A549 (cell line): Measurements from ENCODE around the gene JOSD1. TPM values are rescaled to one million over a fixed set of nuclear protein-coding genes. Genes with fewer than 3 reads are reported as not detected.
A peak's percentile ranks its signal among the peaks of the same experiment; 100 is the strongest.

Experiments used
- ATAC-seq, 2 experiments: fragments of 200-7000 bp in 1 of 2; fragments of >200 bp in 1 of 2; cut with Nextera tagmentation in 1 of 2; cut with Tn5 transposase in 1 of 2; 3 replicates each; pipeline versions ENCODE4 v1.8.0 to v1.9.1; 2018 to 2020; ENCODE audit warnings: mild to moderate bottlenecking in 1 of 2, moderate library complexity in 1 of 2
- CTCF ChIA-PET: fragments of 300-600 bp; sonication (Branson Sonifier 250); formaldehyde crosslinking; extraction: SDS; loops from one replicate; lab custom pipeline; 2021; ENCODE audit warnings: antibody characterized with exemption, inconsistent platforms; lab: Yijun Ruan, JAX
- POLR2A ChIA-PET: fragments of 350-600 bp; formaldehyde crosslinking; extraction: SDS; loops from one replicate; lab custom pipeline; 2021; ENCODE audit warnings: antibody characterized with exemption, inconsistent platforms; lab: Yijun Ruan, JAX
- DNase-seq, 2 experiments: peaks; one replicate each; pipeline versions ENCODE4 v3.0.0 to v3.0.0-alpha.2; 2011 to 2016; ENCODE audit warnings: low read depth in 1 of 2, low spot score in 1 of 2
- FAIRE-seq: peaks from 2 replicates; lab custom pipeline; 2011; peaks lifted over from hg19 to GRCh38; lab: Jason Lieb, UNC
- H3K27ac ChIP-seq, 2 experiments: fragments of >200 bp; sonication (Bioruptor Twin); formaldehyde crosslinking; 3 replicates each; pipeline ENCODE4 v1.5.1; 2016 to 2017
- H3K4me1 ChIP-seq: fragments of >200 bp; sonication (Bioruptor Twin); formaldehyde crosslinking; 3 replicates; pipeline ENCODE4 v1.6.1; 2016
- H3K4me2 ChIP-seq: fragments of >200 bp; sonication (Bioruptor Twin); formaldehyde crosslinking; 3 replicates; pipeline ENCODE4 v1.6.1; 2016
- H3K4me3 ChIP-seq: fragments of >200 bp; sonication (Bioruptor Twin); formaldehyde crosslinking; 3 replicates; pipeline ENCODE4 v1.5.1; 2016
- H3K9me3 ChIP-seq: fragments of >200 bp; sonication (Bioruptor Twin); formaldehyde crosslinking; 3 replicates; pipeline ENCODE4 v1.6.1; 2016
- BHLHE40 ChIP-seq: IDR thresholded peaks from 2 replicates; pipeline ENCODE4 v1.6.1; 2012; ENCODE audit warnings: low read depth, low read length, inconsistent platforms
- CEBPB ChIP-seq, 2 experiments: fragments of >200 bp in 1 of 2; sonication (Bioruptor Twin) in 1 of 2; formaldehyde crosslinking in 1 of 2; IDR thresholded peaks; 2 replicates each; pipeline ENCODE4 v1.6.1; 2012 to 2016
- CHD2 ChIP-seq: fragments of 150-350 bp; IDR thresholded peaks from 2 replicates; pipeline ENCODE4 v1.6.1; 2014; ENCODE audit warnings: low read length; ENCODE audit not compliant: partially characterized antibody
- FOSL2 ChIP-seq, 2 experiments: fragments of 450-650 bp in 1 of 2; fragments of >200 bp in 1 of 2; sonication (Bioruptor Twin) in 1 of 2; formaldehyde crosslinking; IDR thresholded peaks; 2 replicates each; pipeline versions ENCODE4 v1.5.0 to v1.6.1; 2016 to 2020; ENCODE audit warnings: mild to moderate bottlenecking in 1 of 2, moderate library complexity in 1 of 2
- GATA3 ChIP-seq: IDR thresholded peaks from 2 replicates; pipeline ENCODE4 v1.6.1; 2012; ENCODE audit warnings: borderline replicate concordance
- HEYL ChIP-seq: fragments of 250-450 bp; sonication (Bioruptor Pico); IDR thresholded peaks from 2 replicates; pipeline ENCODE4 v1.8.0; 2021; ENCODE audit warnings: mild to moderate bottlenecking, moderate library complexity
- HOXB13 ChIP-seq: fragments of 250-450 bp; sonication (Bioruptor Pico); IDR thresholded peaks from 2 replicates; pipeline ENCODE4 v1.5.0; 2020; ENCODE audit warnings: low read depth, mild to moderate bottlenecking, moderate library complexity
- HOXB5 ChIP-seq: fragments of 250-450 bp; sonication (Bioruptor Pico); IDR thresholded peaks from 2 replicates; pipeline ENCODE4 v1.5.0; 2020; ENCODE audit warnings: mild to moderate bottlenecking, moderate library complexity
- JUNB ChIP-seq: fragments of >200 bp; sonication (Bioruptor Twin); formaldehyde crosslinking; IDR thresholded peaks from 2 replicates; pipeline ENCODE4 v1.6.1; 2016
- MAFK ChIP-seq: fragments of 450-650 bp; IDR thresholded peaks from 2 replicates; pipeline ENCODE4 v1.6.1; 2014; ENCODE audit not compliant: partially characterized antibody
- MAZ ChIP-seq: fragments of 150-350 bp; IDR thresholded peaks from 2 replicates; pipeline ENCODE4 v1.6.1; 2014; ENCODE audit warnings: antibody characterized with exemption, low read depth, low read length, borderline replicate concordance
- NPAS2 ChIP-seq: fragments of 250-450 bp; sonication (Bioruptor Pico); IDR thresholded peaks from 2 replicates; pipeline ENCODE4 v1.8.0; 2022; ENCODE audit warnings: mild to moderate bottlenecking, moderate library complexity, borderline replicate concordance
- POLR2A ChIP-seq: IDR thresholded peaks from 2 replicates; pipeline ENCODE4 v1.6.1; 2012; ENCODE audit warnings: mild to moderate bottlenecking, low read length
- RAD21 ChIP-seq, 2 experiments: fragments of >200 bp in 1 of 2; sonication (Bioruptor Twin) in 1 of 2; formaldehyde crosslinking in 1 of 2; IDR thresholded peaks in 1 of 2; conservative IDR thresholded peaks in 1 of 2; 2 replicates in 1 of 2; 3 replicates in 1 of 2; pipeline ENCODE4 v1.6.1; 2012 to 2018; ENCODE audit warnings: inconsistent platforms in 1 of 2
- SREBF2 ChIP-seq: fragments of 450-650 bp; IDR thresholded peaks from 2 replicates; pipeline ENCODE4 v1.6.1; 2014; ENCODE audit warnings: mild to moderate bottlenecking, moderate library complexity
- TP53 ChIP-seq: fragments of 250-450 bp; sonication (Bioruptor Pico); IDR thresholded peaks from 2 replicates; pipeline ENCODE4 v1.5.0; 2021; ENCODE audit warnings: mild to moderate bottlenecking, moderate library complexity
- ZNF302 ChIP-seq: fragments of 250-450 bp; sonication (Bioruptor Pico); IDR thresholded peaks from 2 replicates; pipeline ENCODE4 v1.9.0; 2021; ENCODE audit warnings: inconsistent platforms, mild to moderate bottlenecking, moderate library complexity
- WGBS: methylation state at CpG from one replicate; pipeline ENCODE4 v1.1.6; 2017; ENCODE audit errors: missing lambda C conversion rate; 5-methylcytosine and 5-hydroxymethylcytosine counted together
- polyA plus RNA-seq, 4 experiments: library from polyadenylated mRNA; depleted of rRNA in 3 of 4; stranded (reverse); fragments of >200 nt; fragmentation: RNase III in 1 of 4; extraction: RNeasy Plus Mini Kit Qiagen cat#74134 plus additional on column Dnase treatment in 1 of 4; gene quantifications; 2 replicates in 3 of 4; 3 replicates in 1 of 4; pipeline ENCODE4 v1.2.3, GENCODE V29; 2011 to 2017
- TF ChIP-seq, protein P1 (sequence below): IDR thresholded peaks from 2 replicates; pipeline ENCODE4 v1.6.1; 2012
- TF ChIP-seq, protein P2 (sequence below): IDR thresholded peaks from 2 replicates; pipeline ENCODE4 v1.6.1; 2012
- TF ChIP-seq, protein P3 (sequence below): fragments of >200 bp; sonication (Bioruptor Twin); formaldehyde crosslinking; IDR thresholded peaks from 3 replicates; pipeline ENCODE4 v1.6.1; 2016
- TF ChIP-seq, protein P4 (sequence below): fragments of 450-650 bp; IDR thresholded peaks from 2 replicates; pipeline ENCODE4 v1.6.1; 2014; ENCODE audit warnings: antibody characterized with exemption
- TF ChIP-seq, protein P5 (sequence below): fragments of 250-450 bp; sonication (Bioruptor Pico); IDR thresholded peaks from 2 replicates; pipeline ENCODE4 v1.5.0; 2021; ENCODE audit warnings: mild to moderate bottlenecking, moderate library complexity, borderline replicate concordance
- TF ChIP-seq, protein P6 (sequence below): fragments of 250-450 bp; sonication (Bioruptor Pico); IDR thresholded peaks from 2 replicates; pipeline ENCODE4 v1.5.0; 2020; ENCODE audit warnings: low read depth, mild to moderate bottlenecking, moderate library complexity

JOSD1 gene
- polyA plus RNA-seq, 2 of the 4 experiments (the other 2 are of a cell fraction) = 29.7 to 37.5 TPM

DNA sequence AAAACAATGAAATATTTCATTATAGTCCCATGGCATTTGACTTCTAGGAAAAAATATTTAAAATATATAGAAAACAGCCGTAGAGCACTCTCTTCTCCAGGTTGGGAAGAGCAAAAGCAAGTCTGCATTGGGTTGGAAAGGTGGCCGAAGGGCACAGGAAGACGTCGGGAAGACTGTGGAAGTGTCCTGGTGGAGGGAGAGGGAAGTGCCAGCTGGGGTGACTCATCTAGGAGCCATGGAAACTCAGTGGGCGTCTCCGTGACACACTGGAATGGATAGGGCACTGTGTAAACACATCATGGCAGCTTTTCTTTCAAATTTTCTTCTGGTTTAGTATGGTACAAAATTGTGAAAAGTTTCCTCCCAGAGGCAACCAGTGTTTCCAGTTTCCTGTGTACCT lies 17.7 kb upstream of the JOSD1 start:
- peak; percentile 79 to 84 for DNase-seq
- TF ChIP-seq FOSL2 (IDR thresholded peaks at IDR 0.05) (peak; percentile 58; the same call in 1 of the 2 replicates), FOSL2 (CRISPR knock-in tag; IDR thresholded peaks at IDR 0.05) (peak; percentile 96), CHD2 (no peak), RAD21 (conservative IDR thresholded peaks at IDR 0.05 in 1 of 2, IDR thresholded peaks at IDR 0.05 in 1 of 2) (0 out of 5 replicates have a peak, but pooled peaks of 1 of the 2 experiments have one; percentile 2), TP53 (no peak), JUNB (no peak)
- TF ChIP-seq, protein P1, sequence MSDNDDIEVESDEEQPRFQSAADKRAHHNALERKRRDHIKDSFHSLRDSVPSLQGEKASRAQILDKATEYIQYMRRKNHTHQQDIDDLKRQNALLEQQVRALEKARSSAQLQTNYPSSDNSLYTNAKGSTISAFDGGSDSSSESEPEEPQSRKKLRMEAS = no peak
- TF ChIP-seq, protein P2, sequence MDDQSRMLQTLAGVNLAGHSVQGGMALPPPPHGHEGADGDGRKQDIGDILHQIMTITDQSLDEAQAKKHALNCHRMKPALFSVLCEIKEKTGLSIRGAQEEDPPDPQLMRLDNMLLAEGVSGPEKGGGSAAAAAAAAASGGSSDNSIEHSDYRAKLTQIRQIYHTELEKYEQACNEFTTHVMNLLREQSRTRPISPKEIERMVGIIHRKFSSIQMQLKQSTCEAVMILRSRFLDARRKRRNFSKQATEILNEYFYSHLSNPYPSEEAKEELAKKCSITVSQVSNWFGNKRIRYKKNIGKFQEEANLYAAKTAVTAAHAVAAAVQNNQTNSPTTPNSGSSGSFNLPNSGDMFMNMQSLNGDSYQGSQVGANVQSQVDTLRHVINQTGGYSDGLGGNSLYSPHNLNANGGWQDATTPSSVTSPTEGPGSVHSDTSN = no peak
- TF ChIP-seq, protein P3, sequence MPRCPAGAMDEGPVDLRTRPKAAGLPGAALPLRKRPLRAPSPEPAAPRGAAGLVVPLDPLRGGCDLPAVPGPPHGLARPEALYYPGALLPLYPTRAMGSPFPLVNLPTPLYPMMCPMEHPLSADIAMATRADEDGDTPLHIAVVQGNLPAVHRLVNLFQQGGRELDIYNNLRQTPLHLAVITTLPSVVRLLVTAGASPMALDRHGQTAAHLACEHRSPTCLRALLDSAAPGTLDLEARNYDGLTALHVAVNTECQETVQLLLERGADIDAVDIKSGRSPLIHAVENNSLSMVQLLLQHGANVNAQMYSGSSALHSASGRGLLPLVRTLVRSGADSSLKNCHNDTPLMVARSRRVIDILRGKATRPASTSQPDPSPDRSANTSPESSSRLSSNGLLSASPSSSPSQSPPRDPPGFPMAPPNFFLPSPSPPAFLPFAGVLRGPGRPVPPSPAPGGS = no peak
- TF ChIP-seq, protein P4, sequence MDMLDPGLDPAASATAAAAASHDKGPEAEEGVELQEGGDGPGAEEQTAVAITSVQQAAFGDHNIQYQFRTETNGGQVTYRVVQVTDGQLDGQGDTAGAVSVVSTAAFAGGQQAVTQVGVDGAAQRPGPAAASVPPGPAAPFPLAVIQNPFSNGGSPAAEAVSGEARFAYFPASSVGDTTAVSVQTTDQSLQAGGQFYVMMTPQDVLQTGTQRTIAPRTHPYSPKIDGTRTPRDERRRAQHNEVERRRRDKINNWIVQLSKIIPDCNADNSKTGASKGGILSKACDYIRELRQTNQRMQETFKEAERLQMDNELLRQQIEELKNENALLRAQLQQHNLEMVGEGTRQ = no peak
- ATAC-seq = peak; percentile 100
- ChIA-PET POLR2A (interaction anchor here (1.0 to 2.1 kb wide), 2 partner anchors 12 to 37 kb away, joined by 6 to 7 read pairs; partner anchors contain the start of genes GTPBP1 and TOMM22), CTCF (interaction anchor here (1.0 to 2.5 kb wide), 7 partner anchors 10 to 48 kb away, joined by 4 to 22 read pairs (median 4); partner anchors contain the start of gene JOSD1)
- H3K4me1 ChIP-seq = peaks cover 15% of the 10 kb centered on the region
- H3K9me3 ChIP-seq = no peaks in the 10 kb centered on the region
- H3K4me2 ChIP-seq = peak overlapping the region; percentile 60
- FAIRE-seq = no peak
- H3K27ac ChIP-seq = peak overlapping the region in 1 of 2 experiments; percentile 62; a peak in 3 of 6 replicates
- no peak overlapping the region for H3K4me3 ChIP-seq
- WGBS = 3% methylated on average over 6 of the region's 6 CpGs

DNA sequence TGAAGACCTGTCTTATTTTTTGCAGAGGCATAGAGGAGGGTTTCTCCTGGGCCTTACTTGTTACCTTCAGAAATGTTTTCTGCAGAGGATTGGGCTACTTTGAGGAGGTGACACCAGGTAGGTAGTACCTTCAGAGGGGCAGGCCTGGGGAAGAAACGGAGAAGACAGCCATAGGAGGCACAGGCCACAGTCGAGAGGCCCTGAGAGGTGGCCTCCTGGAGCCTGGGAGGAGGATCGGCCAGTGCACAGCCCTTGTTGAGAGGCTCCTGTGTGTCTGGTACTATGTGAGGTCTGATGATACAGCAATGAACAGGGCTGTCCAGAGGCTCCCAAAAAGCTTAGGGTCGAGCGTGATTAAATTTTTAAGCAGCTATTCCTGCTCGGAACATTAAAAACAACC lies 16.5 kb upstream of the JOSD1 start:
- no peak for FAIRE-seq
- POLR2A ChIA-PET = interaction anchor here (0.6 to 2.1 kb wide), 2 partner anchors 10 to 11 kb away, joined by 3 to 7 read pairs; partner anchors contain the start of gene GTPBP1
- Histone ChIP-seq H3K9me3 (no peaks in the 10 kb centered on the region), H3K4me3 (no peak overlapping the region), H3K4me2 (no peak overlapping the region), H3K27ac (peak overlapping the region in 1 of 2 experiments; percentile 62; a peak in 1 of 6 replicates), H3K4me1 (peaks cover 15% of the 10 kb centered on the region)
- TF ChIP-seq NPAS2 (CRISPR knock-in tag) = no peak
- no peak for TF ChIP-seq HEYL (CRISPR knock-in tag)
- TF ChIP-seq, protein P5, sequence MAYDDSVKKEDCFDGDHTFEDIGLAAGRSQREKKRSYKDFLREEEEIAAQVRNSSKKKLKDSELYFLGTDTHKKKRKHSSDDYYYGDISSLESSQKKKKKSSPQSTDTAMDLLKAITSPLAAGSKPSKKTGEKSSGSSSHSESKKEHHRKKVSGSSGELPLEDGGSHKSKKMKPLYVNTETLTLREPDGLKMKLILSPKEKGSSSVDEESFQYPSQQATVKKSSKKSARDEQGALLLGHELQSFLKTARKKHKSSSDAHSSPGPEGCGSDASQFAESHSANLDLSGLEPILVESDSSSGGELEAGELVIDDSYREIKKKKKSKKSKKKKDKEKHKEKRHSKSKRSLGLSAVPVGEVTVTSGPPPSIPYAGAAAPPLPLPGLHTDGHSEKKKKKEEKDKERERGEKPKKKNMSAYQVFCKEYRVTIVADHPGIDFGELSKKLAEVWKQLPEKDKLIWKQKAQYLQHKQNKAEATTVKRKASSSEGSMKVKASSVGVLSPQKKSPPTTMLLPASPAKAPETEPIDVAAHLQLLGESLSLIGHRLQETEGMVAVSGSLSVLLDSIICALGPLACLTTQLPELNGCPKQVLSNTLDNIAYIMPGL (CRISPR knock-in tag) = no peak
- TF ChIP-seq HOXB5 = no peak
- no peak for TF ChIP-seq POLR2A
- TF ChIP-seq RAD21 (conservative IDR thresholded peaks at IDR 0.05 in 1 of 2, IDR thresholded peaks at IDR 0.05 in 1 of 2) = no peak
- no peak for TF ChIP-seq JUNB
- no peak for TF ChIP-seq HOXB13
- no peak for TF ChIP-seq CEBPB (IDR thresholded peaks at IDR 0.05)
- no peak for ATAC-seq
- WGBS = 81% methylated on average over 6 of the region's 6 CpGs
- CTCF ChIA-PET = interaction anchor here (0.5 to 2.5 kb wide), 6 partner anchors 9 to 47 kb away, joined by 3 to 22 read pairs (median 4); partner anchors contain the start of gene SUN2
- no peak for DNase-seq

DNA sequence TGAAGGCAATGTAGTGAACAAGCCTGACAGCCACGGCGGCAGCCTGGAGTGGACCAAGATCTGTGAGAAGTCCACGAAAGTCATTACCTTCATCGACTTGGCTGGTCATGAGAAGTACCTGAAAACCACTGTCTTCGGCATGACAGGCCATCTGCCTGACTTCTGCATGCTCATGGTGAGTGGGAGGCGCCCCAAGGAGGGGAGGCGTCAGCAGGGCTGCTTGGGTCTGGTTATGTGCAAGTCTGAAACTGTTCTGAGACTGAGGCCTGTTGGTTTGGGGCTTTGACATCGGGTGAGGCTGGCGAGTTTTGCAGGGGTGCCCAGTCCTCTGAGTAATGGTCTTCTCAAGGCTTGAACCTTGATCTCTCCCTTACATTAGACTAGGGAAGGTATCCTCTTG lies 16.1 kb upstream of the JOSD1 start:
- H3K4me2 ChIP-seq = no peak overlapping the region
- ATAC-seq = no peak
- H3K4me3 ChIP-seq = no peak overlapping the region
- POLR2A ChIA-PET = interaction anchor here (2.1 kb wide), 1 partner anchor 11 kb away, joined by 7 read pairs; the partner anchor contains the start of gene GTPBP1
- no peak overlapping the region for H3K27ac ChIP-seq
- no peak for FAIRE-seq
- no peak for DNase-seq
- H3K9me3 ChIP-seq = no peaks in the 10 kb centered on the region
- peaks cover 15% of the 10 kb centered on the region for H3K4me1 ChIP-seq
- CTCF ChIA-PET = interaction anchor here (1.0 to 2.5 kb wide), 4 partner anchors 8 to 39 kb away, joined by 3 to 22 read pairs (median 8); partner anchors contain the start of genes SUN2 and TOMM22
- 84% methylated on average over 9 of the region's 9 CpGs for WGBS
- TF ChIP-seq, protein P6, sequence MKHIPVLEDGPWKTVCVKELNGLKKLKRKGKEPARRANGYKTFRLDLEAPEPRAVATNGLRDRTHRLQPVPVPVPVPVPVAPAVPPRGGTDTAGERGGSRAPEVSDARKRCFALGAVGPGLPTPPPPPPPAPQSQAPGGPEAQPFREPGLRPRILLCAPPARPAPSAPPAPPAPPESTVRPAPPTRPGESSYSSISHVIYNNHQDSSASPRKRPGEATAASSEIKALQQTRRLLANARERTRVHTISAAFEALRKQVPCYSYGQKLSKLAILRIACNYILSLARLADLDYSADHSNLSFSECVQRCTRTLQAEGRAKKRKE (CRISPR knock-in tag) = no peak
- TF ChIP-seq BHLHE40 (no peak), SREBF2 (no peak), ZNF302 (CRISPR knock-in tag) (no peak), CEBPB (IDR thresholded peaks at IDR 0.05) (no peak), JUNB (no peak), MAZ (no peak), MAFK (no peak), GATA3 (no peak)
- TF ChIP-seq, protein P5 (CRISPR knock-in tag) = no peak
- TF ChIP-seq, all 56 proteins: peak for 0
